ENCODE results near the gene GPR63.

GPR63 gene

GRCh38 chr6:96826865-96827264 is 10.4 kb downstream of the GPR63 start:
- no peak for DNase-seq (ENCODE audit: low read depth, low spot score)

GRCh38 chr6:96823743-96824142 is 13.5 kb downstream of the GPR63 start:
- DNase-seq (ENCODE audit: low read depth, low spot score): no peak
- no peak overlapping the region for H3K27ac ChIP-seq

More at GRCh38 chr6:96826865-96827264, 10.4 kb downstream of the GPR63 start:
- H3K27ac ChIP-seq: no peak overlapping the region

GRCh38 chr6:96821034-96821433 is 16.2 kb downstream of the GPR63 start:
- no peak for DNase-seq (ENCODE audit: low read depth, low spot score)
- no peak overlapping the region for H3K27ac ChIP-seq

- no peak overlapping the region for H3K27ac ChIP-seq
- no peak for DNase-seq (ENCODE audit: low read depth, low spot score)
These were observed 20.9 kb downstream of the GPR63 start for GRCh38 chr6:96816301-96816817.

GRCh38 chr6:96814625-96815024 is 22.7 kb downstream of the GPR63 start:
- H3K27ac ChIP-seq: no peak overlapping the region
- no peak for DNase-seq (ENCODE audit: low read depth, low spot score)

GRCh38 chr6:96812077-96812703 is 25.1 kb downstream of the GPR63 start:
- no peak for DNase-seq (ENCODE audit: low read depth, low spot score)
- H3K27ac ChIP-seq: no peak overlapping the region

GRCh38 chr6:96811670-96812069 is 25.6 kb downstream of the GPR63 start:
- no peak for DNase-seq (ENCODE audit: low read depth, low spot score)
- H3K27ac ChIP-seq: no peak overlapping the region

GRCh38 chr6:96811136-96811535 is 26.1 kb downstream of the GPR63 start:
- H3K27ac ChIP-seq: no peak overlapping the region
- no peak for DNase-seq (ENCODE audit: low read depth, low spot score)

- DNase-seq (ENCODE audit: low read depth, low spot score): no peak
- H3K27ac ChIP-seq: no peak overlapping the region
These were observed 28.2 kb downstream of the GPR63 start for GRCh38 chr6:96809119-96809518.

- DNase-seq (ENCODE audit: low read depth, low spot score): no peak
- H3K27ac ChIP-seq: no peak overlapping the region
These were observed 34.2 kb downstream of the GPR63 start for GRCh38 chr6:96803106-96803481.

GRCh38 chr6:96795481-96795880 is 41.8 kb downstream of the GPR63 start:
- no peak for DNase-seq (ENCODE audit: low read depth, low spot score)
- H3K27ac ChIP-seq: no peak overlapping the region

- DNase-seq (ENCODE audit: low read depth, low spot score): no peak
- H3K27ac ChIP-seq: no peak overlapping the region
These were observed 42.3 kb downstream of the GPR63 start for GRCh38 chr6:96794980-96795379.

- DNase-seq (ENCODE audit: low read depth, low spot score): no peak
- no peak overlapping the region for H3K27ac ChIP-seq
These were observed 44.6 kb downstream of the GPR63 start for GRCh38 chr6:96792561-96793190.

- no peak for DNase-seq (ENCODE audit: low read depth, low spot score)
These were observed 47.4 kb downstream of the GPR63 start for GRCh38 chr6:96789871-96790270.

GRCh38 chr6:96787846-96788580 is 49.3 kb downstream of the GPR63 start:
- DNase-seq (ENCODE audit: low read depth, low spot score): no peak
- H3K27ac ChIP-seq: no peak overlapping the region

More at GRCh38 chr6:96789871-96790270, 47.4 kb downstream of the GPR63 start:
- no peak overlapping the region for H3K27ac ChIP-seq

GRCh38 chr6:96786336-96786735 is 50.9 kb downstream of the GPR63 start:
- DNase-seq (ENCODE audit: low read depth, low spot score): no peak
- no peak overlapping the region for H3K27ac ChIP-seq

GRCh38 chr6:96784650-96785049 is 52.6 kb downstream of the GPR63 start:
- no peak for DNase-seq (ENCODE audit: low read depth, low spot score)
- H3K27ac ChIP-seq: no peak overlapping the region

GRCh38 chr6:96783307-96783706 is 54.0 kb downstream of the GPR63 start:
- DNase-seq (ENCODE audit: low read depth, low spot score): no peak
- H3K27ac ChIP-seq: no peak overlapping the region

- H3K27ac ChIP-seq: no peak overlapping the region
- no peak for DNase-seq (ENCODE audit: low read depth, low spot score)
These were observed 55.7 kb downstream of the GPR63 start for GRCh38 chr6:96781557-96781956.

- H3K27ac ChIP-seq: no peak overlapping the region
- no peak for DNase-seq (ENCODE audit: low read depth, low spot score)
These were observed 60.2 kb downstream of the GPR63 start for GRCh38 chr6:96777113-96777512.

GRCh38 chr6:96775727-96776400 is 61.4 kb downstream of the GPR63 start:
- DNase-seq (ENCODE audit: low read depth, low spot score): no peak
- no peak overlapping the region for H3K27ac ChIP-seq

All from epithelial cell of prostate (primary cell).